ENCODE data around the gene ALPL.

The ALPL gene

GRCh38 chr1:21532496-21532895, 23.3 kb downstream of the ALPL start:
- no peak for DNase-seq

- no peak for DNase-seq
Measured at GRCh38 chr1:21532992-21533534, 23.8 kb downstream of the ALPL start.

- no peak for DNase-seq
Measured at GRCh38 chr1:21534146-21534545, 24.9 kb downstream of the ALPL start.

GRCh38 chr1:21534674-21535378, 25.6 kb downstream of the ALPL start:
- no peak for DNase-seq

GRCh38 chr1:21536218-21536617, 27.0 kb downstream of the ALPL start:
- DNase-seq: no peak

- no peak for DNase-seq
Measured at GRCh38 chr1:21537511-21537931, 28.3 kb downstream of the ALPL start.

- no peak for DNase-seq
Measured at GRCh38 chr1:21537932-21538630, 28.9 kb downstream of the ALPL start.

- no peak for DNase-seq
Measured at GRCh38 chr1:21539933-21540332, 30.7 kb downstream of the ALPL start.

GRCh38 chr1:21541329-21541728, 32.1 kb downstream of the ALPL start:
- DNase-seq: no peak

GRCh38 chr1:21541835-21542234, 32.6 kb downstream of the ALPL start:
- no peak for DNase-seq

- no peak for DNase-seq
Measured at GRCh38 chr1:21543598-21543997, 34.4 kb downstream of the ALPL start.

- DNase-seq: no peak
Measured at GRCh38 chr1:21544095-21544494, 34.9 kb downstream of the ALPL start.

- DNase-seq: no peak
Measured at GRCh38 chr1:21546122-21546825, 37.1 kb downstream of the ALPL start.

- DNase-seq: no peak
Measured at GRCh38 chr1:21547876-21548275, 38.7 kb downstream of the ALPL start.

GRCh38 chr1:21550097-21550496, 40.9 kb downstream of the ALPL start:
- DNase-seq: no peak

- DNase-seq: no peak
Measured at GRCh38 chr1:21550866-21551475, 41.7 kb downstream of the ALPL start.

- DNase-seq: no peak
Measured at GRCh38 chr1:21552715-21553114, 43.5 kb downstream of the ALPL start.

- DNase-seq: no peak
Measured at GRCh38 chr1:21553116-21553926, 44.1 kb downstream of the ALPL start.

GRCh38 chr1:21559788-21560567, 50.8 kb downstream of the ALPL start:
- no peak for DNase-seq

- DNase-seq: no peak
Measured at GRCh38 chr1:21560916-21561638, 51.9 kb downstream of the ALPL start.

- DNase-seq: no peak
Measured at GRCh38 chr1:21562896-21563295, 53.7 kb downstream of the ALPL start.
